Measurements from ENCODE around the gene HTR5A. TPM values are rescaled to one million over a fixed set of nuclear protein-coding genes. Genes with fewer than 3 reads are reported as not detected.

Gene HTR5A
- polyA plus RNA-seq, 2 donors = not detected

- no peaks in the 10 kb centered on the region for H3K9me3 ChIP-seq (ENCODE audit: control insufficient read depth in 2 of 2, insufficient read depth in 1 of 2, low read depth in 1 of 2, low read length in 1 of 2)
- H3K36me3 ChIP-seq (ENCODE audit: control insufficient read depth in 2 of 2, insufficient read depth in 2 of 2, low read length in 1 of 2) = no peaks in the 10 kb centered on the region
- H3K27me3 ChIP-seq (ENCODE audit: control insufficient read depth in 1 of 2, insufficient read depth in 2 of 2, low read length in 2 of 2) = no peaks in the 10 kb centered on the region
- H3K4me3 ChIP-seq (ENCODE audit: low read depth in 1 of 2, low read length in 2 of 2) = no peak overlapping the region
- WGBS, 2 donors = 52 to 59% methylated on average over 4 of the region's 4 CpGs
- H3K27ac ChIP-seq (ENCODE audit: low read depth in 2 of 2, low read length in 1 of 2) = no peak overlapping the region
- no peaks in the 10 kb centered on the region for H3K4me1 ChIP-seq (ENCODE audit: control insufficient read depth in 2 of 2, insufficient read depth in 2 of 2, low read length in 1 of 2)
Observed at GRCh38 chr7:155107126-155107525, 37.0 kb downstream of the HTR5A start.

DNA sequence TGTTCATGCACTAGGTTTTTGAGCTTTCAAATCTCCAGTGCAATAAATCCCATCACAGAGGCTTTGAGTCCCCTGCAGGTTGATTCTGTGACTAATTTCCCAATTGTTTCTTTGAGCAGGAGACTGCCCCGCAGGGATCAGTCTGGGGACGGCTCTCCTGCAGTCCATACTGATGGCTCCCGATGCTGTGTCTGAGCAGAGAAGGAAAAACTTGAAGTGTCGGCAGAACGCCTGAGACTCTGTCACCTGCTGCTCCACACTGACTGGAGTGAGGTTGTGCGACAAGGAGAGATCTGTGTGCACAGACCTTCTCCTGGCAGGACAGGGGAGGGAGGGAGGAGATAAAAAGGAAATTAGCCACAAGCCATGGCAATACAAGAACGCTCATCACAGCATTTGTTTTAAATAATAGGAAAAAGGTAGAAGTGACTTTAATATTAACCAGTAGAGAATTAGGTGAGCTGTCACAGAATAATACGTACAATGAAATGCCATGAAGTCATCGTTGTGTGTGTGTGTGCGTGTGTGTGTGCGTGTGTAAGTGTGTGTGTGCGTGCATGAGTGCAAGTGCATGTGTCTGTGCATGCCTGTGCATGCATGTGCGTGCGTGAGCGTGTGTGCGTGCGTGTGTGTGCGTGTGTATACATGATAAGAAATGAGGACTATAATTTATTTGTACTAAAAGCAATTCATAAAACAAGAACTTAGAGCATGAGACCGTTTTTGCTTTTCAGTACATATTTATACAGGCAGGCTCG lies 38.2 kb downstream of the HTR5A start:
- no peaks in the 10 kb centered on the region for H3K9me3 ChIP-seq (ENCODE audit: control insufficient read depth in 2 of 2, insufficient read depth in 1 of 2, low read depth in 1 of 2, low read length in 1 of 2)
- H3K4me1 ChIP-seq (ENCODE audit: control insufficient read depth in 2 of 2, insufficient read depth in 2 of 2, low read length in 1 of 2) = no peaks in the 10 kb centered on the region
- H3K4me3 ChIP-seq (ENCODE audit: low read depth in 1 of 2, low read length in 2 of 2) = no peak overlapping the region
- 51 to 52% methylated on average over 20 of the region's 20 CpGs for WGBS, 2 donors
- peaks cover 0 to 2% of the 10 kb centered on the region in 2 donors for H3K27me3 ChIP-seq (ENCODE audit: control insufficient read depth in 1 of 2, insufficient read depth in 2 of 2, low read length in 2 of 2)
- no peaks in the 10 kb centered on the region for H3K36me3 ChIP-seq (ENCODE audit: control insufficient read depth in 2 of 2, insufficient read depth in 2 of 2, low read length in 1 of 2)
- no peak overlapping the region for H3K27ac ChIP-seq (ENCODE audit: low read depth in 2 of 2, low read length in 1 of 2)

GRCh38 chr7:155109121-155109520 lies 39.0 kb downstream of the HTR5A start:
- no peaks in the 10 kb centered on the region for H3K9me3 ChIP-seq (ENCODE audit: control insufficient read depth in 2 of 2, insufficient read depth in 1 of 2, low read depth in 1 of 2, low read length in 1 of 2)
- WGBS, 2 donors = 41 to 45% methylated on average over 4 of the region's 4 CpGs
- no peaks in the 10 kb centered on the region for H3K4me1 ChIP-seq (ENCODE audit: control insufficient read depth in 2 of 2, insufficient read depth in 2 of 2, low read length in 1 of 2)
- no peak overlapping the region for H3K4me3 ChIP-seq (ENCODE audit: low read depth in 1 of 2, low read length in 2 of 2)
- no peak overlapping the region for H3K27ac ChIP-seq (ENCODE audit: low read depth in 2 of 2, low read length in 1 of 2)
- H3K36me3 ChIP-seq (ENCODE audit: control insufficient read depth in 2 of 2, insufficient read depth in 2 of 2, low read length in 1 of 2) = no peaks in the 10 kb centered on the region
- H3K27me3 ChIP-seq (ENCODE audit: control insufficient read depth in 1 of 2, insufficient read depth in 2 of 2, low read length in 2 of 2) = peaks cover 0 to 2% of the 10 kb centered on the region in 2 donors

GRCh38 chr7:155115288-155115687 lies 45.2 kb downstream of the HTR5A start:
- Histone ChIP-seq H3K4me3 (ENCODE audit: low read depth in 1 of 2, low read length in 2 of 2) (no peak overlapping the region), H3K36me3 (ENCODE audit: control insufficient read depth in 2 of 2, insufficient read depth in 2 of 2, low read length in 1 of 2) (no peaks in the 10 kb centered on the region), H3K27ac (ENCODE audit: low read depth in 2 of 2, low read length in 1 of 2) (no peak overlapping the region), H3K4me1 (ENCODE audit: control insufficient read depth in 2 of 2, insufficient read depth in 2 of 2, low read length in 1 of 2) (no peaks in the 10 kb centered on the region), H3K27me3 (ENCODE audit: control insufficient read depth in 1 of 2, insufficient read depth in 2 of 2, low read length in 2 of 2) (peaks cover 0 to 2% of the 10 kb centered on the region in 2 donors), H3K9me3 (ENCODE audit: control insufficient read depth in 2 of 2, insufficient read depth in 1 of 2, low read depth in 1 of 2, low read length in 1 of 2) (peaks cover 6 to 9% of the 10 kb centered on the region in 2 donors)
- 66 to 67% methylated on average over 5 of the region's 5 CpGs for WGBS, 2 donors

GRCh38 chr7:155119801-155120382 lies 49.8 kb downstream of the HTR5A start:
- H3K27me3 ChIP-seq (ENCODE audit: control insufficient read depth in 1 of 2, insufficient read depth in 2 of 2, low read length in 2 of 2) = no peaks in the 10 kb centered on the region
- H3K4me3 ChIP-seq (ENCODE audit: low read depth in 1 of 2, low read length in 2 of 2) = no peak overlapping the region
- WGBS, 2 donors = 82 to 88% methylated on average over 7 of the region's 7 CpGs
- H3K27ac ChIP-seq (ENCODE audit: low read depth in 2 of 2, low read length in 1 of 2) = no peak overlapping the region
- H3K36me3 ChIP-seq (ENCODE audit: control insufficient read depth in 2 of 2, insufficient read depth in 2 of 2, low read length in 1 of 2) = no peaks in the 10 kb centered on the region
- H3K4me1 ChIP-seq (ENCODE audit: control insufficient read depth in 2 of 2, insufficient read depth in 2 of 2, low read length in 1 of 2) = no peaks in the 10 kb centered on the region
- H3K9me3 ChIP-seq (ENCODE audit: control insufficient read depth in 2 of 2, insufficient read depth in 1 of 2, low read depth in 1 of 2, low read length in 1 of 2) = peaks cover 8 to 21% of the 10 kb centered on the region in 2 donors

DNA sequence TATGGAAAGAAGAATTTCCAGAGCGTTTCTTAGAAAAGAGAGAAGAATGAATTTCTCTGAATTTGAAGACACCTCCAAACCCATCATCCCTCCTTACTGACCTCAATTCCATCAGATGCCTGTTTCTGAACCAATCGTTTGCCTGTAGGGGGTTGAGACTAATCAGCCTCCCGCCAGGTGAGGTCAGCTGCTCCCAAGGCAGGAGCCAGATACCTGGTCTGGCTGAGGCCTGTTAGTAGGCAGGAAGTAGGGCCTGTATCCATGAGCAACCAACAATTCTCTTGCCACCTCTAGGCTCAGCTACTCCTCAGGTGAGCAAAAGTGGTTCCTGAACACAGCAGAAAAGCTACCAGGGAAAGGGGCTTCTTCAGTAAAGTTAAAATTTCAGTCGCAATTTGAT lies 50.3 kb downstream of the HTR5A start:
- no peaks in the 10 kb centered on the region for H3K27me3 ChIP-seq (ENCODE audit: control insufficient read depth in 1 of 2, insufficient read depth in 2 of 2, low read length in 2 of 2)
- no peaks in the 10 kb centered on the region for H3K4me1 ChIP-seq (ENCODE audit: control insufficient read depth in 2 of 2, insufficient read depth in 2 of 2, low read length in 1 of 2)
- no peak overlapping the region for H3K4me3 ChIP-seq (ENCODE audit: low read depth in 1 of 2, low read length in 2 of 2)
- H3K9me3 ChIP-seq (ENCODE audit: control insufficient read depth in 2 of 2, insufficient read depth in 1 of 2, low read depth in 1 of 2, low read length in 1 of 2) = peaks cover 8 to 21% of the 10 kb centered on the region in 2 donors
- H3K27ac ChIP-seq (ENCODE audit: low read depth in 2 of 2, low read length in 1 of 2) = no peak overlapping the region
- no peaks in the 10 kb centered on the region for H3K36me3 ChIP-seq (ENCODE audit: control insufficient read depth in 2 of 2, insufficient read depth in 2 of 2, low read length in 1 of 2)
- WGBS, 2 donors = 88 to 90% methylated on average over 4 of the region's 4 CpGs

- Histone ChIP-seq H3K27ac (ENCODE audit: low read depth in 2 of 2, low read length in 1 of 2) (no peak overlapping the region), H3K4me1 (ENCODE audit: control insufficient read depth in 2 of 2, insufficient read depth in 2 of 2, low read length in 1 of 2) (no peaks in the 10 kb centered on the region), H3K36me3 (ENCODE audit: control insufficient read depth in 2 of 2, insufficient read depth in 2 of 2, low read length in 1 of 2) (no peaks in the 10 kb centered on the region), H3K4me3 (ENCODE audit: low read depth in 1 of 2, low read length in 2 of 2) (no peak overlapping the region), H3K27me3 (ENCODE audit: control insufficient read depth in 1 of 2, insufficient read depth in 2 of 2, low read length in 2 of 2) (no peaks in the 10 kb centered on the region), H3K9me3 (ENCODE audit: control insufficient read depth in 2 of 2, insufficient read depth in 1 of 2, low read depth in 1 of 2, low read length in 1 of 2) (peaks cover 8 to 21% of the 10 kb centered on the region in 2 donors)
- WGBS, 2 donors = 28 to 39% methylated on average over 5 of the region's 5 CpGs
Observed at GRCh38 chr7:155122831-155123230, 52.7 kb downstream of the HTR5A start.

DNA sequence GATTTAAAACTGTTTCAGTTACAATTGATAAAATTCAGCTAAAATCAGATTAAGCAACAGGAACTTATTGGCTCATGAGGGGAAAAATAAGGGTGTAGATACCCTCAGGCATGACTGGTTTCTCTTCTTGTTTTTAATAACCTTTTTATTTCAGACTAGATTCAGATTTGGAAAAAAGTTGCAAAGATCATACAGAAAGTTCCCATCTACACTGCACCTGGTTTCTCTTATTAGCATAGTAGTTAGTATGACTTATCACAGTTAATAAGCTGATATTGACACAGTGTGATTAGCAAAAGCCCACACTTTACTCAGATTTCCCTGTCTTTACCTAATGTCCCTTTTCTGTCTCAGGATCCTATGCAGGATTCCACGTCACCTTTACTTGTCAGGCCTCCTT lies 53.3 kb downstream of the HTR5A start:
- H3K27ac ChIP-seq (ENCODE audit: low read depth in 2 of 2, low read length in 1 of 2) = no peak overlapping the region
- no peaks in the 10 kb centered on the region for H3K36me3 ChIP-seq (ENCODE audit: control insufficient read depth in 2 of 2, insufficient read depth in 2 of 2, low read length in 1 of 2)
- H3K9me3 ChIP-seq (ENCODE audit: control insufficient read depth in 2 of 2, insufficient read depth in 1 of 2, low read depth in 1 of 2, low read length in 1 of 2) = peaks cover 8 to 21% of the 10 kb centered on the region in 2 donors
- no peak overlapping the region for H3K4me3 ChIP-seq (ENCODE audit: low read depth in 1 of 2, low read length in 2 of 2)
- H3K27me3 ChIP-seq (ENCODE audit: control insufficient read depth in 1 of 2, insufficient read depth in 2 of 2, low read length in 2 of 2) = no peaks in the 10 kb centered on the region
- no peaks in the 10 kb centered on the region for H3K4me1 ChIP-seq (ENCODE audit: control insufficient read depth in 2 of 2, insufficient read depth in 2 of 2, low read length in 1 of 2)
- WGBS, 2 donors = 73 to 80% methylated on average over 1 of the region's 1 CpG

DNA sequence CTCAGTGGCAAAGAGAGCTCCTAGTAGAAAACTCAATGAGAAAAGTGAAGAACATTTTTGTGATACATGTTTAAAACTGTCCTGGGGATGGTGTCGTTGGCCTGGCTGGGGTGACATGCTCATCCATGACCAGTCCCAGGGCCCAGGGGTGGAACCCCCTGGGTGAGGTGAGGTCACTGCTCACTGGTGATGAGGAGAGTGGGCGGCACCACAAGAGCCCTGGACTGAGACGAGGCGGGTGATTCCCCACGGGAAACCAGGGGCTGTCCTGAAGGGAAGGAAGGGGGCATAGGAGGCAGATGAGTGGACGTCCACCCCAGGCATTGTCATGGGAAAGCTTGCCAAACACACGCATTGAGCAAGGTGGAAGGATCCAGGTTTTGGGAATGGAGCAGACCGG lies 54.6 kb downstream of the HTR5A start:
- H3K36me3 ChIP-seq (ENCODE audit: control insufficient read depth in 2 of 2, insufficient read depth in 2 of 2, low read length in 1 of 2) = no peaks in the 10 kb centered on the region
- no peaks in the 10 kb centered on the region for H3K27me3 ChIP-seq (ENCODE audit: control insufficient read depth in 1 of 2, insufficient read depth in 2 of 2, low read length in 2 of 2)
- WGBS, 2 donors = 80 to 87% methylated on average over 8 of the region's 8 CpGs
- peaks cover 5 to 16% of the 10 kb centered on the region in 2 donors for H3K9me3 ChIP-seq (ENCODE audit: control insufficient read depth in 2 of 2, insufficient read depth in 1 of 2, low read depth in 1 of 2, low read length in 1 of 2)
- no peaks in the 10 kb centered on the region for H3K4me1 ChIP-seq (ENCODE audit: control insufficient read depth in 2 of 2, insufficient read depth in 2 of 2, low read length in 1 of 2)
- no peak overlapping the region for H3K4me3 ChIP-seq (ENCODE audit: low read depth in 1 of 2, low read length in 2 of 2)
- H3K27ac ChIP-seq (ENCODE audit: low read depth in 2 of 2, low read length in 1 of 2) = no peak overlapping the region

DNA sequence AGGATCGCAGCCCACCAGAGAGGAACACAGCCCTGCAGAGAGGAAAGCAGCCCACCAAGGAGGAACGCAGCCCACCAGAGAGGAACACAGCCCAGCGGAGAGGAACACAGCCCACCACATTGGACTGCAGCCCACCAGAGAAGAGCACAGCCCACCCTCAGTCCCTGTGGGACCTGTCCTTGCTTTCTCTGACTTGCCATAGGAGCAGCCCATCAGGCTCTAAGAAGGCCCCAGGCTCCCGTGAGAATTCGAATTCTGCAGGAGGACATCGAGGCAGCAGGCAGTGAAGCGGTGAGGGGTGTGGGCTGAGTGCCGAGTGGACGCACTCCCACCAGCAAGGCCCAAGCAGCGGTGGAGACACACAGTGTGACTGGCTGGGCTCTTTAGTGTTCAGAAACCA lies 59.1 kb downstream of the HTR5A start:
- Histone ChIP-seq H3K27ac (ENCODE audit: low read depth in 2 of 2, low read length in 1 of 2) (no peak overlapping the region), H3K27me3 (ENCODE audit: control insufficient read depth in 1 of 2, insufficient read depth in 2 of 2, low read length in 2 of 2) (no peaks in the 10 kb centered on the region), H3K4me3 (ENCODE audit: low read depth in 1 of 2, low read length in 2 of 2) (no peak overlapping the region), H3K36me3 (ENCODE audit: control insufficient read depth in 2 of 2, insufficient read depth in 2 of 2, low read length in 1 of 2) (no peaks in the 10 kb centered on the region), H3K4me1 (ENCODE audit: control insufficient read depth in 2 of 2, insufficient read depth in 2 of 2, low read length in 1 of 2) (peaks cover 0 to 2% of the 10 kb centered on the region in 2 donors), H3K9me3 (ENCODE audit: control insufficient read depth in 2 of 2, insufficient read depth in 1 of 2, low read depth in 1 of 2, low read length in 1 of 2) (peaks cover 0 to 5% of the 10 kb centered on the region in 2 donors)
- WGBS, 2 donors = 92 to 95% methylated on average over 9 to 10 of the region's 10 CpGs
